A549 (cell line): ENCODE results near the gene IFTAP. TPM values are rescaled to one million over a fixed set of nuclear protein-coding genes. Genes with fewer than 3 reads are reported as not detected.

Experiments used
- ATAC-seq, 2 experiments: fragments of 200-7000 bp in 1 of 2; fragments of >200 bp in 1 of 2; cut with Nextera tagmentation in 1 of 2; cut with Tn5 transposase in 1 of 2; 3 replicates each; pipeline versions ENCODE4 v1.8.0 to v1.9.1; 2018 to 2020; ENCODE audit warnings: mild to moderate bottlenecking in 1 of 2, moderate library complexity in 1 of 2
- CTCF ChIA-PET: fragments of 300-600 bp; sonication (Branson Sonifier 250); formaldehyde crosslinking; extraction: SDS; loops from one replicate; lab custom pipeline; 2021; ENCODE audit warnings: antibody characterized with exemption, inconsistent platforms; lab: Yijun Ruan, JAX
- POLR2A ChIA-PET: fragments of 350-600 bp; formaldehyde crosslinking; extraction: SDS; loops from one replicate; lab custom pipeline; 2021; ENCODE audit warnings: antibody characterized with exemption, inconsistent platforms; lab: Yijun Ruan, JAX
- DNase-seq, 2 experiments: peaks; one replicate each; pipeline versions ENCODE4 v3.0.0 to v3.0.0-alpha.2; 2011 to 2016; ENCODE audit warnings: low read depth in 1 of 2, low spot score in 1 of 2
- FAIRE-seq: peaks from 2 replicates; lab custom pipeline; 2011; peaks lifted over from hg19 to GRCh38; lab: Jason Lieb, UNC
- H3K27ac ChIP-seq, 2 experiments: fragments of >200 bp; sonication (Bioruptor Twin); formaldehyde crosslinking; 3 replicates each; pipeline ENCODE4 v1.5.1; 2016 to 2017
- H3K4me1 ChIP-seq: fragments of >200 bp; sonication (Bioruptor Twin); formaldehyde crosslinking; 3 replicates; pipeline ENCODE4 v1.6.1; 2016
- H3K4me2 ChIP-seq: fragments of >200 bp; sonication (Bioruptor Twin); formaldehyde crosslinking; 3 replicates; pipeline ENCODE4 v1.6.1; 2016
- H3K4me3 ChIP-seq: fragments of >200 bp; sonication (Bioruptor Twin); formaldehyde crosslinking; 3 replicates; pipeline ENCODE4 v1.5.1; 2016
- H3K9me3 ChIP-seq: fragments of >200 bp; sonication (Bioruptor Twin); formaldehyde crosslinking; 3 replicates; pipeline ENCODE4 v1.6.1; 2016
- CBX2 ChIP-seq: fragments of 200-600 bp; sonication (generic); IDR thresholded peaks from 2 replicates; pipeline ENCODE4 v1.6.1; 2016; ENCODE audit warnings: low read depth, mild to moderate bottlenecking, borderline replicate concordance
- CBX8 ChIP-seq: fragments of 200-600 bp; sonication (generic); IDR thresholded peaks from 2 replicates; pipeline ENCODE4 v1.6.1; 2016
- FOSB ChIP-seq: fragments of 250-450 bp; sonication (Bioruptor Pico); IDR thresholded peaks from 2 replicates; pipeline ENCODE4 v1.5.0; 2020; ENCODE audit warnings: mild to moderate bottlenecking, moderate library complexity
- HDAC2 ChIP-seq: fragments of 200-600 bp; sonication (generic); IDR thresholded peaks from 2 replicates; pipeline ENCODE4 v1.6.1; 2016
- HES2 ChIP-seq: fragments of >200 bp; sonication (Bioruptor Twin); formaldehyde crosslinking; IDR thresholded peaks from 2 replicates; pipeline ENCODE4 v1.6.1; 2016
- HEYL ChIP-seq: fragments of 250-450 bp; sonication (Bioruptor Pico); IDR thresholded peaks from 2 replicates; pipeline ENCODE4 v1.8.0; 2021; ENCODE audit warnings: mild to moderate bottlenecking, moderate library complexity
- HMGXB4 ChIP-seq: fragments of 250-450 bp; sonication (Bioruptor Pico); IDR thresholded peaks from 2 replicates; pipeline ENCODE4 v1.5.0; 2021; ENCODE audit warnings: mild to moderate bottlenecking, moderate library complexity, borderline replicate concordance
- HOXB5 ChIP-seq: fragments of 250-450 bp; sonication (Bioruptor Pico); IDR thresholded peaks from 2 replicates; pipeline ENCODE4 v1.5.0; 2020; ENCODE audit warnings: mild to moderate bottlenecking, moderate library complexity
- KDM1A ChIP-seq: fragments of 200-600 bp; sonication (generic); IDR thresholded peaks from 2 replicates; pipeline ENCODE4 v1.6.1; 2016; ENCODE audit warnings: low read depth, mild to moderate bottlenecking
- MAFK ChIP-seq: fragments of 450-650 bp; IDR thresholded peaks from 2 replicates; pipeline ENCODE4 v1.6.1; 2014; ENCODE audit not compliant: partially characterized antibody
- PHF8 ChIP-seq: fragments of 200-600 bp; sonication (generic); IDR thresholded peaks from 2 replicates; pipeline ENCODE4 v1.6.1; 2016; ENCODE audit warnings: low read depth, mild to moderate bottlenecking, antibody characterized with exemption, moderate library complexity, borderline replicate concordance
- POLR2A ChIP-seq: IDR thresholded peaks from 2 replicates; pipeline ENCODE4 v1.6.1; 2012; ENCODE audit warnings: mild to moderate bottlenecking, low read length
- RNF2 ChIP-seq: fragments of 200-600 bp; sonication (generic); IDR thresholded peaks from 2 replicates; pipeline ENCODE4 v1.6.1; 2016; ENCODE audit warnings: low read depth, mild to moderate bottlenecking, antibody characterized with exemption, moderate library complexity, borderline replicate concordance
- USF2 ChIP-seq: fragments of 450-650 bp; IDR thresholded peaks from 2 replicates; pipeline ENCODE4 v1.6.1; 2014; ENCODE audit warnings: antibody characterized with exemption
- ZC3H11A ChIP-seq: fragments of 450-650 bp; IDR thresholded peaks from 2 replicates; pipeline ENCODE4 v1.6.1; 2014; ENCODE audit warnings: antibody characterized with exemption, mild to moderate bottlenecking
- ZSCAN20 ChIP-seq: fragments of 250-450 bp; sonication (Bioruptor Pico); IDR thresholded peaks from 2 replicates; pipeline ENCODE4 v1.8.0; 2022; ENCODE audit warnings: mild to moderate bottlenecking, moderate library complexity
- WGBS: methylation state at CpG from one replicate; pipeline ENCODE4 v1.1.6; 2017; ENCODE audit errors: missing lambda C conversion rate; 5-methylcytosine and 5-hydroxymethylcytosine counted together
- polyA plus RNA-seq, 4 experiments: library from polyadenylated mRNA; depleted of rRNA in 3 of 4; stranded (reverse); fragments of >200 nt; fragmentation: RNase III in 1 of 4; extraction: RNeasy Plus Mini Kit Qiagen cat#74134 plus additional on column Dnase treatment in 1 of 4; gene quantifications; 2 replicates in 3 of 4; 3 replicates in 1 of 4; pipeline ENCODE4 v1.2.3, GENCODE V29; 2011 to 2017
- TF ChIP-seq, protein P1 (sequence below): IDR thresholded peaks from 2 replicates; pipeline ENCODE4 v1.6.1; 2012
- TF ChIP-seq, protein P2 (sequence below): fragments of 150-350 bp; IDR thresholded peaks from 2 replicates; pipeline ENCODE4 v1.6.1; 2014; ENCODE audit warnings: low read depth, mild to moderate bottlenecking, low read length
- TF ChIP-seq, protein P3 (sequence below): IDR thresholded peaks from 2 replicates; pipeline ENCODE4 v1.6.1; 2012; ENCODE audit warnings: low read depth, borderline replicate concordance
- TF ChIP-seq, protein P4 (sequence below): IDR thresholded peaks from 2 replicates; pipeline ENCODE4 v1.6.1; 2012

The IFTAP gene
- polyA plus RNA-seq, 2 of the 4 experiments (the other 2 are of a cell fraction) = 34.7 to 52.4 TPM

DNA sequence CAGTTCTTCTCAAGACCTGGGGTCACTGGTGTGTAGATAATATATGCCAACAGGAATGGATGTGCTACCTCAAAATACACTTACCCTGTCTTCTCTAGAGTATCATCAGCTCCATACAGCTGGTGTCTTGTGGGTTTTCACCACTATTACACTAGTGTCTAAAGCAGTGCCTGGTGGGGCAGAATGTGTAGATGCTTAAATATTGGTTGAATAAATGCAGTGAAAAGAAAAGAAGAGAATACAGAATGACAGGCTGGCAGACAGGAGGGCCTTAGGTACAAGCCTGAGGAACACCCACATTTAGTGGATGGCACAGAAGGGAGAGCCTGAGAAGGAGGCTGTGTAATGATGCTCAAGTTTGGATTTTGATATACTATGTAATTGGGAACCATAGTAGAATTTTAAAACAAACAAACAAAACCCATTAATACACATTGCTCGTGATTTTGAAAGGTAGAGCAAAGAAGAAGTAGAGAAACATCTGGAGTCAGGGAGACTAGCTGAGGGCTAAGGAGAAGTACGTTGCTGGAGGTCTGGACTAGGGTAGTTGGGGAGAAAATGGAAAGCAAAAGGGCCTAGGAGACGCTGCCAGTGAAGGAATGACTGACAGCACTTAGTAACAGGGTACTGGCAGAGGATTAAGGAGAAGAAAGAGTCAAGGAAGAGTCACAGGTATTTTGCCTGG, 24.2 kb downstream of the IFTAP start:
- Histone ChIP-seq H3K27ac (no peak overlapping the region), H3K9me3 (no peaks in the 10 kb centered on the region), H3K4me2 (no peak overlapping the region), H3K4me1 (no peaks in the 10 kb centered on the region), H3K4me3 (no peak overlapping the region)
- POLR2A ChIA-PET = no interaction called here
- TF ChIP-seq FOSB (CRISPR knock-in tag) (no peak), HES2 (no peak), ZC3H11A (no peak), POLR2A (no peak), RNF2 (no peak), HEYL (CRISPR knock-in tag) (no peak), PHF8 (no peak), HOXB5 (CRISPR knock-in tag) (no peak), CBX8 (no peak), CBX2 (no peak)
- TF ChIP-seq, protein P1, sequence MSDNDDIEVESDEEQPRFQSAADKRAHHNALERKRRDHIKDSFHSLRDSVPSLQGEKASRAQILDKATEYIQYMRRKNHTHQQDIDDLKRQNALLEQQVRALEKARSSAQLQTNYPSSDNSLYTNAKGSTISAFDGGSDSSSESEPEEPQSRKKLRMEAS = no peak
- FAIRE-seq (no peak), ATAC-seq (no peak), DNase-seq (no peak)
- WGBS = 45% methylated on average over 3 of the region's 3 CpGs
- CTCF ChIA-PET = interaction anchor here (1.0 to 2.2 kb wide), 4 partner anchors 34 to 128 kb away, joined by 3 to 8 read pairs (median 4); no protein-coding TSS in a partner anchor

DNA sequence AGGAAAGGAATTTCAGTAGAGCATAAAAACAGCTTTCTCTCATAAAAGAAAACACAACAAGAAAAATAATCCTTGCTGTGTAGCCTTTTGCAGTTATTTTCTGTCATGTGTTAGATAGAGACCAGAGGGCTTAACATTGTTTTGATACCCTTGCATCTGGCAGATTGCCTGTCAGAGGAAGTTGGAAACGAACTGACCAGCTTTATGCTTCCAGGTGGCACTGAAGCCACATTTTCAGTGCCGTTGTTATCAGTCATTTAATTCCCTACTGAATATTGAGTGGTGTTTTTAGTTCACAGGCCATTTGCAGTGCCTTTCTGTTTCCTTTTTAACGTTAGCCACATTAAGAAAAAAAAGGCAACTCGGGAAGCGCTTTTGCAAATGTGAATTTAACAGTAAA, 25.2 kb downstream of the IFTAP start:
- ChIA-PET POLR2A (no interaction called here), CTCF (interaction anchor here (1.3 to 2.2 kb wide), 2 partner anchors 55 to 111 kb away, joined by 4 to 8 read pairs; no protein-coding TSS in a partner anchor)
- no peak overlapping the region for H3K4me2 ChIP-seq
- ATAC-seq (no peak), FAIRE-seq (no peak), DNase-seq (no peak)
- H3K9me3 ChIP-seq = no peaks in the 10 kb centered on the region
- H3K4me1 ChIP-seq = no peaks in the 10 kb centered on the region
- no peak overlapping the region for H3K4me3 ChIP-seq
- TF ChIP-seq HDAC2 = no peak
- TF ChIP-seq POLR2A = no peak
- no peak for TF ChIP-seq USF2
- 72% methylated on average over 5 of the region's 5 CpGs for WGBS
- H3K27ac ChIP-seq = no peak overlapping the region

DNA sequence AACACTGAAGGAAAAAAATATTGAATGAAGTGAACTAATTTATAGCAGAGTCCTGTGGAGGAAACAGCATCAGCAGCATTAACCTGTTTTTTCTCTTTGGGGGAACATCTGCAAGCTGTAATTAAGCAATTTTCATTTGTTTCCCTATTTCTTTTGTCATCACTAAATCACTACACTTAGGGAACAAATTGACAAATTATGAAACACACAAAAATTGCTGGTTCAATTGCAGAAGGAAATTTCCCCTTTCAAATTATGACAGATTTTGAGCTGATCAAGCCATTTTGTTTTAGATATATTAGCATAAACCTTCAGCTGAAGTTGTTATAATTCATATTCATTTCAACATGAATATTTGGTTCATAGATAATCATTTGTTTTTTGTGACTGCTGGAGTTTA, 25.9 kb downstream of the IFTAP start:
- no peaks in the 10 kb centered on the region for H3K4me1 ChIP-seq
- DNase-seq (no peak), FAIRE-seq (no peak), ATAC-seq (no peak)
- ChIA-PET POLR2A (no interaction called here), CTCF (interaction anchor here (0.9 to 2.2 kb wide), 2 partner anchors 11 to 55 kb away, joined by 4 to 8 read pairs; no protein-coding TSS in a partner anchor)
- TF ChIP-seq ZSCAN20 (CRISPR knock-in tag) (no peak), FOSB (CRISPR knock-in tag) (no peak), PHF8 (no peak), USF2 (no peak), HMGXB4 (no peak), POLR2A (no peak), MAFK (no peak), KDM1A (no peak), HOXB5 (CRISPR knock-in tag) (no peak)
- TF ChIP-seq, protein P2, sequence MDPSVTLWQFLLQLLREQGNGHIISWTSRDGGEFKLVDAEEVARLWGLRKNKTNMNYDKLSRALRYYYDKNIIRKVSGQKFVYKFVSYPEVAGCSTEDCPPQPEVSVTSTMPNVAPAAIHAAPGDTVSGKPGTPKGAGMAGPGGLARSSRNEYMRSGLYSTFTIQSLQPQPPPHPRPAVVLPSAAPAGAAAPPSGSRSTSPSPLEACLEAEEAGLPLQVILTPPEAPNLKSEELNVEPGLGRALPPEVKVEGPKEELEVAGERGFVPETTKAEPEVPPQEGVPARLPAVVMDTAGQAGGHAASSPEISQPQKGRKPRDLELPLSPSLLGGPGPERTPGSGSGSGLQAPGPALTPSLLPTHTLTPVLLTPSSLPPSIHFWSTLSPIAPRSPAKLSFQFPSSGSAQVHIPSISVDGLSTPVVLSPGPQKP = no peak
- TF ChIP-seq, protein P3, sequence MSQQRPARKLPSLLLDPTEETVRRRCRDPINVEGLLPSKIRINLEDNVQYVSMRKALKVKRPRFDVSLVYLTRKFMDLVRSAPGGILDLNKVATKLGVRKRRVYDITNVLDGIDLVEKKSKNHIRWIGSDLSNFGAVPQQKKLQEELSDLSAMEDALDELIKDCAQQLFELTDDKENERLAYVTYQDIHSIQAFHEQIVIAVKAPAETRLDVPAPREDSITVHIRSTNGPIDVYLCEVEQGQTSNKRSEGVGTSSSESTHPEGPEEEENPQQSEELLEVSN = no peak
- TF ChIP-seq, protein P4, sequence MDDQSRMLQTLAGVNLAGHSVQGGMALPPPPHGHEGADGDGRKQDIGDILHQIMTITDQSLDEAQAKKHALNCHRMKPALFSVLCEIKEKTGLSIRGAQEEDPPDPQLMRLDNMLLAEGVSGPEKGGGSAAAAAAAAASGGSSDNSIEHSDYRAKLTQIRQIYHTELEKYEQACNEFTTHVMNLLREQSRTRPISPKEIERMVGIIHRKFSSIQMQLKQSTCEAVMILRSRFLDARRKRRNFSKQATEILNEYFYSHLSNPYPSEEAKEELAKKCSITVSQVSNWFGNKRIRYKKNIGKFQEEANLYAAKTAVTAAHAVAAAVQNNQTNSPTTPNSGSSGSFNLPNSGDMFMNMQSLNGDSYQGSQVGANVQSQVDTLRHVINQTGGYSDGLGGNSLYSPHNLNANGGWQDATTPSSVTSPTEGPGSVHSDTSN = no peak
- no peak overlapping the region for H3K4me3 ChIP-seq
- no peak overlapping the region for H3K4me2 ChIP-seq
- no peak overlapping the region for H3K27ac ChIP-seq
- H3K9me3 ChIP-seq = no peaks in the 10 kb centered on the region
